Fibroblast of mammary gland (primary cell): ENCODE data around the gene SAXO1.

Source experiments
- DNase-seq: peaks from one replicate; pipeline ENCODE4 v3.0.0-alpha.2; 2010; ENCODE audit warnings: low read depth
- H3K4me3 ChIP-seq: 2 replicates; pipeline ENCODE4 v1.5.1; 2011; ENCODE audit warnings: low read depth, mild to moderate bottlenecking, low read length, moderate library complexity; ENCODE audit not compliant: control insufficient read depth
- TF ChIP-seq, protein P1 (sequence below): conservative IDR thresholded peaks from 2 replicates; pipeline ENCODE4 v1.5.1; 2011; ENCODE audit warnings: low read depth, low read length, inconsistent platforms; ENCODE audit not compliant: control insufficient read depth, insufficient read depth

The SAXO1 gene

GRCh38 chr9:18989865-18990264, 43.1 kb downstream of the SAXO1 start:
- TF ChIP-seq, protein P1, sequence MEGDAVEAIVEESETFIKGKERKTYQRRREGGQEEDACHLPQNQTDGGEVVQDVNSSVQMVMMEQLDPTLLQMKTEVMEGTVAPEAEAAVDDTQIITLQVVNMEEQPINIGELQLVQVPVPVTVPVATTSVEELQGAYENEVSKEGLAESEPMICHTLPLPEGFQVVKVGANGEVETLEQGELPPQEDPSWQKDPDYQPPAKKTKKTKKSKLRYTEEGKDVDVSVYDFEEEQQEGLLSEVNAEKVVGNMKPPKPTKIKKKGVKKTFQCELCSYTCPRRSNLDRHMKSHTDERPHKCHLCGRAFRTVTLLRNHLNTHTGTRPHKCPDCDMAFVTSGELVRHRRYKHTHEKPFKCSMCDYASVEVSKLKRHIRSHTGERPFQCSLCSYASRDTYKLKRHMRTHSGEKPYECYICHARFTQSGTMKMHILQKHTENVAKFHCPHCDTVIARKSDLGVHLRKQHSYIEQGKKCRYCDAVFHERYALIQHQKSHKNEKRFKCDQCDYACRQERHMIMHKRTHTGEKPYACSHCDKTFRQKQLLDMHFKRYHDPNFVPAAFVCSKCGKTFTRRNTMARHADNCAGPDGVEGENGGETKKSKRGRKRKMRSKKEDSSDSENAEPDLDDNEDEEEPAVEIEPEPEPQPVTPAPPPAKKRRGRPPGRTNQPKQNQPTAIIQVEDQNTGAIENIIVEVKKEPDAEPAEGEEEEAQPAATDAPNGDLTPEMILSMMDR: no peak
- H3K4me3 ChIP-seq: no peak overlapping the region
- no peak for DNase-seq

GRCh38 chr9:18989097-18989496, 43.9 kb downstream of the SAXO1 start:
- TF ChIP-seq, protein P1: no peak
- no peak overlapping the region for H3K4me3 ChIP-seq
- DNase-seq: no peak

GRCh38 chr9:18988003-18988402, 45.0 kb downstream of the SAXO1 start:
- DNase-seq: no peak
- no peak overlapping the region for H3K4me3 ChIP-seq
- TF ChIP-seq, protein P1: no peak

DNA sequence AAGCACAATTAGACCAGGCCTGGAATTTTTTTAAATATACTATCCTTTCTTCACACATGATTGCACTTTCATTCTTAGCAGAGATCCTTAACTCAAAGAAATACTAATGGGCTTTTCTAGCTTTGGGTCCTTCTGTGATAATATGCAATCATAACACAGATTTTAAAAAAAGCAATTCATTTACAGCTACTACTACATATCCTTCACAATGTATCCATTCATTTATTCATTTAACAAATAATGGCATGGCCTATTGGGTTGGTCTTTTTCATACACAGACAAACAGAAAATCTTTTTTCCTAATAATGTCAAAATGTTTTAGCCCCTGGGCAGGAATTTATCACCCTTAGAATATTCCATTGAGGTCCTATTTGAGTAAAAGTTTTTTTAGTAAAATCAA, 47.0 kb downstream of the SAXO1 start:
- no peak for DNase-seq
- TF ChIP-seq, protein P1: no peak
- H3K4me3 ChIP-seq: no peak overlapping the region

DNA sequence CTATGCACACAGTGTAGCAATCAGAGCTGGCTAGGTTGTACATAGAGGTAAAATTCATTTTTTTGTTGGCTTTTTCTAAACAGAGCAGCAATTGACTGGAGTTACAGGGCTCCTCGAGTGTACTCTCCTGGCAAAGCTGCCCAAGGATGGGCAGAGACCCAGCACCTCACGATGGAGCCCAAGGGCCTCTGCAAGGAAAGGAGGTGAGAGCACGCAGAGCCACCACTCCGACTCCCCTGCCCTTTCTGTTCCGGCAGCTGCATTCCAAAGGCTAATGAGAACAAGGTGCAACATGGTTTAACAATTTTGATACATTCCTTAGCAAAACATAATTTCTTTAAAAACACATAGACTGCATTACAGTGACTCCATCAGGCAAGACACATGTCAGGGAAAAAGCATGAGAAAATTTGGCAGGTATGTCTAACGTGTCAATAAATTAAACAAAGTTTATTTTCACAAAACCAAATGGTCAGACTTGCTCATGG, 47.5 kb downstream of the SAXO1 start:
- TF ChIP-seq, protein P1: no peak
- H3K4me3 ChIP-seq: no peak overlapping the region
- DNase-seq: no peak

GRCh38 chr9:18982262-18982620, 50.8 kb downstream of the SAXO1 start:
- TF ChIP-seq, protein P1: no peak
- DNase-seq: no peak
- H3K4me3 ChIP-seq: no peak overlapping the region
